HL-60 (cell line): ENCODE data around the gene CHCHD6.

ENCODE experiments used
- GABPA ChIP-seq: IDR thresholded peaks from 2 replicates; pipeline ENCODE4 v1.6.1; 2012; ENCODE audit warnings: low read depth
- POLR2AphosphoS5 ChIP-seq: IDR thresholded peaks from 2 replicates; pipeline ENCODE4 v1.6.1; 2012; ENCODE audit warnings: low read depth
- TF ChIP-seq, protein P1 (sequence below): IDR thresholded peaks from one replicate; pipeline ENCODE4 v1.5.1; 2011; ENCODE audit warnings: low read length, control low read depth, inconsistent platforms; ENCODE audit not compliant: insufficient read depth

DNA sequence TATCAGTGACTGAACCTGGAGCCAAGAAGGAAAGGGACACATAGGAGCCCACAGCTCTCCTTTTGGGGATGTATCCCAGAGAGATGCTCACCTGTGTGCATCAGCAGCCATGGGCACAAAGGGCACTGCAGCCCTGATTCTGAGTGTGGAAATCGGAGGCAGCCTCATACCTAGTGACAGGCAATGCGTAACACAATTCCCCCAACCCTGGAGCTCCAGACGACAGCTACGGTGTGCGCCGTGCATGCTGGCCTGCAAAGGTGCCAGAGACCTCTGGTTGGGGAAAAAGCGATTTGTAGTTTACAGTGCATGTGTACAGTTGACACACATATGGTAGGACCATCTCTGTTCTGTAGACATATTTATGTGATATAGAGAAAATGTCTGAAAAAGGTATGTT lies 219.9 kb downstream of the CHCHD6 start:
- TF ChIP-seq POLR2AphosphoS5 (no peak), GABPA (no peak)
- TF ChIP-seq, protein P1, sequence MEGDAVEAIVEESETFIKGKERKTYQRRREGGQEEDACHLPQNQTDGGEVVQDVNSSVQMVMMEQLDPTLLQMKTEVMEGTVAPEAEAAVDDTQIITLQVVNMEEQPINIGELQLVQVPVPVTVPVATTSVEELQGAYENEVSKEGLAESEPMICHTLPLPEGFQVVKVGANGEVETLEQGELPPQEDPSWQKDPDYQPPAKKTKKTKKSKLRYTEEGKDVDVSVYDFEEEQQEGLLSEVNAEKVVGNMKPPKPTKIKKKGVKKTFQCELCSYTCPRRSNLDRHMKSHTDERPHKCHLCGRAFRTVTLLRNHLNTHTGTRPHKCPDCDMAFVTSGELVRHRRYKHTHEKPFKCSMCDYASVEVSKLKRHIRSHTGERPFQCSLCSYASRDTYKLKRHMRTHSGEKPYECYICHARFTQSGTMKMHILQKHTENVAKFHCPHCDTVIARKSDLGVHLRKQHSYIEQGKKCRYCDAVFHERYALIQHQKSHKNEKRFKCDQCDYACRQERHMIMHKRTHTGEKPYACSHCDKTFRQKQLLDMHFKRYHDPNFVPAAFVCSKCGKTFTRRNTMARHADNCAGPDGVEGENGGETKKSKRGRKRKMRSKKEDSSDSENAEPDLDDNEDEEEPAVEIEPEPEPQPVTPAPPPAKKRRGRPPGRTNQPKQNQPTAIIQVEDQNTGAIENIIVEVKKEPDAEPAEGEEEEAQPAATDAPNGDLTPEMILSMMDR: no peak
